Measurements from ENCODE around the gene UBD. TPM values are rescaled to one million over a fixed set of nuclear protein-coding genes. Genes with fewer than 3 reads are reported as not detected.

UBD gene
- total RNA-seq, 3 donors from 2014 or later = 0.80 to 2.9 (median 2.0) TPM

GRCh38 chr6:29524044-29524443 is 35.5 kb downstream of the UBD start:
- no peaks in the 10 kb centered on the region for H3K27me3 ChIP-seq
- no peak for TF ChIP-seq POLR2A (IDR thresholded peaks at IDR 0.05)
- TF ChIP-seq CTCF (IDR thresholded peaks at IDR 0.05) = no peak
- no peak for TF ChIP-seq POLR2AphosphoS5 (IDR thresholded peaks at IDR 0.05)
- no peaks in the 10 kb centered on the region for H3K9me3 ChIP-seq
- no peak overlapping the region for H3K4me3 ChIP-seq
- H3K4me1 ChIP-seq = no peaks in the 10 kb centered on the region
- intact Hi-C loops (cut with DNase I; ENCODE audit: low total_unique reads) = no loop called here
- H3K36me3 ChIP-seq = no peaks in the 10 kb centered on the region
- no peak overlapping the region for H3K27ac ChIP-seq
- no peak for DNase-seq (ENCODE audit: low spot score in 2 of 2)

GRCh38 chr6:29522227-29522626 is 37.3 kb downstream of the UBD start:
- intact Hi-C loops (cut with DNase I; ENCODE audit: low total_unique reads) = loop anchor here (2.0 kb wide), 1 partner anchor 31 kb away; no protein-coding TSS in a partner anchor
- no peaks in the 10 kb centered on the region for H3K9me3 ChIP-seq
- H3K27me3 ChIP-seq = no peaks in the 10 kb centered on the region
- H3K4me1 ChIP-seq = no peaks in the 10 kb centered on the region
- no peaks in the 10 kb centered on the region for H3K36me3 ChIP-seq
- no peak overlapping the region for H3K27ac ChIP-seq
- no peak for DNase-seq (ENCODE audit: low spot score in 2 of 2)
- H3K4me3 ChIP-seq = no peak overlapping the region
- TF ChIP-seq POLR2AphosphoS5 (IDR thresholded peaks at IDR 0.05) = no peak
- TF ChIP-seq POLR2A (IDR thresholded peaks at IDR 0.05) = no peak
- TF ChIP-seq CTCF (IDR thresholded peaks at IDR 0.05) = no peak

- H3K4me3 ChIP-seq = no peak overlapping the region
- intact Hi-C loops (cut with DNase I; ENCODE audit: low total_unique reads) = no loop called here
- no peak for TF ChIP-seq POLR2AphosphoS5 (IDR thresholded peaks at IDR 0.05)
- TF ChIP-seq CTCF (IDR thresholded peaks at IDR 0.05) = no peak
- TF ChIP-seq POLR2A (IDR thresholded peaks at IDR 0.05) = no peak
Measured at GRCh38 chr6:29521006-29521680, 38.4 kb downstream of the UBD start.

GRCh38 chr6:29520232-29520631 is 39.3 kb downstream of the UBD start:
- no peaks in the 10 kb centered on the region for H3K27me3 ChIP-seq
- no peak for DNase-seq (ENCODE audit: low spot score in 2 of 2)
- H3K36me3 ChIP-seq = no peaks in the 10 kb centered on the region
- intact Hi-C loops (cut with DNase I; ENCODE audit: low total_unique reads) = no loop called here
- no peaks in the 10 kb centered on the region for H3K9me3 ChIP-seq
- TF ChIP-seq POLR2A (IDR thresholded peaks at IDR 0.05) (no peak), POLR2AphosphoS5 (IDR thresholded peaks at IDR 0.05) (no peak)
- H3K4me3 ChIP-seq = no peak overlapping the region
- H3K4me1 ChIP-seq = no peaks in the 10 kb centered on the region
- no peak overlapping the region for H3K27ac ChIP-seq

More at GRCh38 chr6:29521006-29521680, 38.4 kb downstream of the UBD start:
- no peaks in the 10 kb centered on the region for H3K9me3 ChIP-seq
- no peak overlapping the region for H3K27ac ChIP-seq
- H3K27me3 ChIP-seq = no peaks in the 10 kb centered on the region
- H3K36me3 ChIP-seq = no peaks in the 10 kb centered on the region
- H3K4me1 ChIP-seq = no peaks in the 10 kb centered on the region
- no peak for DNase-seq (ENCODE audit: low spot score in 2 of 2)

- H3K27me3 ChIP-seq = no peaks in the 10 kb centered on the region
- no peaks in the 10 kb centered on the region for H3K36me3 ChIP-seq
- TF ChIP-seq POLR2AphosphoS5 (IDR thresholded peaks at IDR 0.05) (no peak), CTCF (IDR thresholded peaks at IDR 0.05) (no peak), POLR2A (IDR thresholded peaks at IDR 0.05) (no peak)
- no peaks in the 10 kb centered on the region for H3K9me3 ChIP-seq
- DNase-seq (ENCODE audit: low spot score in 2 of 2) = no peak
- no peak overlapping the region for H3K27ac ChIP-seq
- H3K4me3 ChIP-seq = no peak overlapping the region
- intact Hi-C loops (cut with DNase I; ENCODE audit: low total_unique reads) = no loop called here
- H3K4me1 ChIP-seq = no peaks in the 10 kb centered on the region
Measured at GRCh38 chr6:29519291-29520010, 40.1 kb downstream of the UBD start.
